HG03280 (cell line): ENCODE data around the gene FKBP2.

Source experiments
- ATAC-seq: cut with Tn5 transposase; IDR thresholded peaks from one replicate; pipeline ENCODE4 v1.9.1; 2021; ENCODE audit warnings: mild to moderate bottlenecking, moderate library complexity; ENCODE audit not compliant: unreplicated experiment

The FKBP2 gene

DNA sequence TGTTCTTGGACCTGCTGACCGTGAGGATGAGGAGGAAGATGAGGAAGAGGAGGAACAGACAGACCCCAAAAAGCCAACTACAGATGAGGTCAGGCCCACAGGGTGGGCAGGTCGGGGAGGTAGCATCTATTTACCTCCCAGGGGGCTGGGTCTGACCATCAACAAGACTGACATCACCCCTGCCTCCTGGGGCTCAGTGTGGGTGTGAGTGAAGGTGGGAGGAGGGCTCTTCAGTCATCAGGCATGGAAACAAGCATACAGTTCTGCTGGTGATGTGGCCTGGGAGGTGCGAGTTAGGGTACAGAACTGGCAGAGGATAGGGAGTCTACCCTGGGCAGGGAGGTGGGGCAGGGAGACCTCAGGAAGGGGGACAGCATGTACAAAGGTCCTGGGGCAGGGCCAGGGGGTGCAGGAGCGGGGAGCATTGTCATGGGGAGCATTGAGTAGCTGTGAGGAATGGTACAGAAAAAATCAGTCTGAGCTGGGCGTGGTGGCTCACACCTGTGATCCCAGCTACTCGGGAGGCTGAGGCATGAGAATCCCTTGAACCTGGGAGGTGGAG lies 19.3 kb downstream of the FKBP2 start:
- ATAC-seq: no peak

DNA sequence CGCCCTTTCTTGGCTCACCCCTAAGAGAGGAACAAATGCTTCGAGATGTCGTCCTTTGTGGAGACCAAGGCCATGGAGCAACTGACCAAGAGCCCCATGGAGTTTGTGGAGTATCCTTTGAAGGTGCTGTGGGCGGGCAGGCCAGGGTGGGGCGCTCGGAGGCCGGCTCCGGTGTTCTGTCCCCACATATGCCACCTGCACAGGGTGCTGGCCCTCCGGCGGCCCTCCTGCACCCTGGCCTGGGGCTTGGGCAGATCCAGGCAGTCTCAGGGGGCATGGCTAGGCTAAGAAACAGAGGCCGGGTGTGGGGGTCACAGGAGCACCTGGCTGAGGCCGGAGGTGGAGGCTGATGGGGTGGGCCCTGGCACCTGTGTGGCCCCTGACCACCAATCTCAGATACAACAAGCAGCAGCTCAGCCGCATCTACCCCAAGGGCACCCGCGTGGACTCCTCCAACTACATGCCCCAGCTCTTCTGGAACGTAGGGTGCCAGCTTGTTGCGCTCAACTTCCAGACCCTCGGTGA lies 20.7 kb downstream of the FKBP2 start:
- no peak for ATAC-seq

DNA sequence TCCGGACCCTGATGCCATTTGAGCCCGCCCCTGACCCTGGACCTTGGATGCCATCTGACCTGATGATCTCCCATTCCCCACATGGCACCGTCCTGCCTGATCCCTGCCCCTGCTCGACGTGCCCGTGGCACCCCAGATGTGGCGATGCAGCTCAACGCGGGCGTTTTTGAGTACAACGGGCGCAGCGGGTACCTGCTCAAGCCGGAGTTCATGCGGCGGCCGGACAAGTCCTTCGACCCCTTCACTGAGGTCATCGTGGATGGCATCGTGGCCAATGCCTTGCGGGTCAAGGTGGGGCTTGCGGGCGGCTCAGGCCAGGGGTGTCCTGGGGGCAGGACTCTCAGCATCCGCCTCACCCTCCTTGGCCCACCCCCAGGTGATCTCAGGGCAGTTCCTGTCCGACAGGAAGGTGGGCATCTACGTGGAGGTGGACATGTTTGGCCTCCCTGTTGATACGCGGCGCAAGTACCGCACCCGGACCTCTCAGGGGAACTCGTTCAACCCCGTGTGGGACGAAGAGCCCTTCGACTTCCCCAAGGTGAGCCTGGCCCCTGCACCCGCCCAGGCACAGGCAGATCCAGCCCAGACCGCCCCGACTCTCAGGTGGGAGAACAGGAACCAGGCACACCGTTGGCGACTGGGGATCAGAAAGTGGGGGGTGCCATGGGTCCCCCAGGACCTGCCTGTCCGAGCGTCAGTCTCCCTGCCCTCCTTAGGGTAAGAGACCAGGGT lies 21.5 kb downstream of the FKBP2 start:
- no peak for ATAC-seq

DNA sequence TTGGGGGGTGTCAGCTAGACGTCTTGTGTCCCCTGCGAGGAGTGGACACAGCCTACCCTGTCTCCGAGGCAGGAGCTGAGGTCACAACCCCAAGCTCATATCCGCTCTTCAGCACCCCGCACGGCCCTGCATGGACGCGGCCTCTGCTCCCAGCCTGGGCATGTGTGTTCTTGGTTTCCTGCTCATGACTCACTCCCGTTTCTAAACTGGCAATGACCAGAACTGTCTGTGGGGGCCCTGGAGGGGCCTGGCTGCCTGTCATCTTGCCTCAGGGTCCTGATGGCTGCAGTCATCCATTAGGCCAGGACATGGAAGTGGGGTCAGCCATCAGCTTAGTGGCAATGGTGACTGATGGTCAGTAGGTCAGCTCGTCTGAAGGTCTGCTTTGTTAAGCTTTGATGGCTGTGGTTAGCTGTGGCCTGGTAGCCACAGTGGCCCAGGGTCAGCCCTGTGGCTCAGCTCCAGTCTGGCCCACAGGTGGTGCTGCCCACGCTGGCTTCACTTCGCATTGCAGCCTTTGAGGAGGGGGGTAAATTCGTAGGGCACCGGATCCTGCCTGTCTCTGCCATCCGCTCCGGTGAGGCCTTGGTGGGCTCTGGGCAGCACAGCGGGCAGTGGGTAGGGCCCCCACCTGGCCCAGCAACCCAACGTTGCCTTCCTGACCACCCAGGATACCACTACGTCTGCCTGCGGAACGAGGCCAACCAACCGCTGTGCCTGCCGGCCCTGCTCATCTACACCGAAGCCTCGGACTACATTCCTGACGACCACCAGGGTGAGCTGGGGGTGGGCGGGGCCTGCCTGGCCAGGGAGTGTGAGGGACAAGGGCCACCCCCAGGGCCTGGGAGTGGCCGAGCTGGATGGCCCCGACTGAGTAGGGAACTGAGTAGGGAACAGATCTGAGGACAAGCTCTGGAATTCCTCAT lies 22.4 kb downstream of the FKBP2 start:
- no peak for ATAC-seq

DNA sequence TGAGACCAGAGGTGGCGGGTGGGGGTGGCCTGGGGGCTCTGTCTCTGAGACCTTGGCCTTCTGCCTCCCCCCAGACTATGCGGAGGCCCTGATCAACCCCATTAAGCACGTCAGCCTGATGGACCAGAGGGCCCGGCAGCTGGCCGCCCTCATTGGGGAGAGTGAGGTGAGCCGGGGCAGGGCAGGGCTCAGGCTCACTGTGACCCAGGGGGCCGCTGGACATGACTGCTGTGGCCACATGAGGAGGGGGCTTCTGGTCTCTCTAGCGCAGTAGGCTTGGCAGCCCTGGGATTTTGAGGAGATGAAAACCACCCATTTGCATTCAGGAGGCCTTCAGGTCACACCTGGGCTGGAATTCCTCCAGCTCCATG lies 23.0 kb downstream of the FKBP2 start:
- ATAC-seq: no peak

GRCh38 chr11:64264371-64264852 lies 23.5 kb downstream of the FKBP2 start:
- ATAC-seq: no peak

DNA sequence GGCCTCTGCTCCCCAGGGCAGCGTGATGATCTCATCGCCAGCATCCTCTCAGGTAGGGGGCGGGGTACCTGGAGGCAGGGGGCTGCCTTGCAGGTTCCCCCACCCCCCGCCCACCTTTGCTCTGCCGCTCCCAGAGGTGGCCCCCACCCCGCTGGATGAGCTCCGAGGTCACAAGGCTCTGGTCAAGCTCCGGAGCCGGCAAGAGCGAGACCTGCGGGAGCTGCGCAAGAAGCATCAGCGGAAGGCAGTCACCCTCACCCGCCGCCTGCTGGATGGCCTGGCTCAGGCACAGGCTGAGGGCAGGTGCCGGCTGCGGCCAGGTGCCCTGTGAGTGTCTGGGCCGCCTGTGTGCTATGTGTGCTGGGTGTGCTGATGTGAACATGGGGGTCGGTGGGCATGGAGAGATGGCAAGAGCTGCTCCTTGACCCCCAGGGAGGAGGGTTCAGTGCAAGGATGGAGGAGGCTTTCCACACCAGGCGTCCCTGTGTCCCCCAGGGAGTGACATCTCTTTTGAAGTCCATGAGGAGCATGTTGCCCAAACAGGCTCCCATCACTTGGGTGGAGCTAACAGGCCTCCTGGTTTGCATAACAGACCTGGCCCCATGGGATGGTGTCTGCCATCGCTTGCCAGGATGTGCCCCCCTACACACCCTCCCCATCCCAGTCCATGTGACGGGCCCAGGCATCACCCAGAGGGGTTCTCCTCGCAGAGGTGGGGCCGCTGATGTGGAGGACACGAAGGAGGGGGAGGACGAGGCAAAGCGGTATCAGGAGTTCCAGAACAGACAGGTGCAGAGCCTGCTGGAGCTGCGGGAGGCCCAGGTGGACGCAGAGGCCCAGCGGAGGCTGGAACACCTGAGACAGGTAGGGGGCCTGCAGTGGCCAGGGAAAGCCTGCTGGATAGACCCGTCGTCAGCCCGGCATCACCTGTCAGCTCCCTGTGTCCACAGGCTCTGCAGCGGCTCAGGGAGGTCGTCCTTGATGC lies 24.6 kb downstream of the FKBP2 start:
- ATAC-seq: no peak

GRCh38 chr11:64266339-64266738 lies 25.4 kb downstream of the FKBP2 start:
- ATAC-seq: no peak

- ATAC-seq: no peak
These were observed 26.5 kb downstream of the FKBP2 start for GRCh38 chr11:64267207-64267945.

DNA sequence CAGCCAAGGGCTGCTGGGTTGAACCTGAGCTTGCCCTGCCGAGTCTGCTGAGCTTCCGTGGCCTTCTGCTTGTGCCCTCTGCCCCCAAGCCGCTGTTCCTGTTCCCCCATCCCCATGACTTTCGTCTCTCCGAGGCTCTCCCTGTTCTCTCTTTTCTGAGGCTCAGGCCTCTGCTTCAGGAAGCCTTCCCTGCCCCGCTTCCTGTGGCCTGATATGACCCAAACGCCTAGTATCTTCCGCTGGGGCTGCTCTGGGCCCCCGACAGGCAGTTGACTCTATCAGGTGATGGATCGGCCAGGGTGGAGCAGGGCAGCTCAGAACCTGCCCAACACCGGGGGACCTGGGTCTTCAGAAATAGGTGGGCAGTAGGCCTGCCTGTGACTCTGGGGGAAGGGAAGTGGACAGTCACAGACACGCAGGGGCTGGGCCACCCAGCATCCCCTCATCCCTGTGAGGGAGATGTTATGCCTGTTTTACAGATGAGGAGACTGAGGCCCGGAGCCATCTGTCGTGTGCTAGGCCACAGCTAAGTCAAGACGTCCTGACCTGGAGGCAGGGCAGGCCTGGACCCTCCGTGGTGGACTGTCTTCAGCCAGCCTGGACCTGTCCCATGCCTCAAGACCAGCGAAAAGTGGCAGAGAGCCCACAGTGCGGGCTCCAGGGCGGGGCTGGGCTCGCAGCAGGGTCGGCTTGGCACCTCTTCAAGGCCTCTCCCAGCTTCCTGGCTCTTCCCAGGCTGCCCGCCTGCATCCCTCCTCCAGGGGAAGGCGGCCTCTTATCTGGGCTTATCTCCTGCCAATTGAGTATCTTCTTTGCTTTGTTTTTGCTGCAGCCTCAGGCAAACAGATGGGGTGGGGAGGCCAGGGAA lies 27.4 kb downstream of the FKBP2 start:
- no peak for ATAC-seq

GRCh38 chr11:64268893-64269539 lies 28.1 kb downstream of the FKBP2 start:
- peak; percentile 9 for ATAC-seq

DNA sequence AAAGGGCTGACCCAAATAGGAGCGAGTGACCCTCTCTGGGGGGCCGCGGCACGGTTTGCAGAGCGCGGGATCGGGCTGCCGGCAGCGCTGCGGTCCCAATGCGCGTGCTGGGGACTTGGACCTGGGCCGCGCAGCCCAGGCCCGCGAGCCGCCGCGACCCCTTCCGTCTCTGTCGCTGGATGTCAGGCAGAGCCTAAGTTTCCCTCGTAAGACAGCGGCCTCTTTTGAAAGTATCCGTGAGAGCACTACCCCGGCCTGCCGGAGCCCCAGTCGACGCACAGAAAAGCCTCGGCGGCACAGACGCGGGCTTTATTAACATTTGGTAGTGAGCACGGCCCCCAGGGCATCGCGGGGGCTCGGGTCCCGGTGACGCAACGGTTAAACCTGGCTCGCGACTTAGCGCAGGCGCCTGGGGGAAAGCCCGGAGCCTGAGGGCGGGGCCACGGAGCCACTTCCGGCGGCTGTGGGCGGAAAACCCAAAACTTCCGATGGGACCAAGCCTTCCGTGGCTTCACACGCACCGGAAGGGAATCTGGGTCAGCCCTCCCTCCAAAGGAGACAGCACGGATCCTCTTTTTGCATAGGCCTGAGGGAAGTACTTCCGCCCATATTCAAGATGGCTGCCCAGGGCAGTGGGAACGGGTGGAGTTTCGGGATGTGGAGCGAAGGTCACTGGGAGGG lies 28.8 kb downstream of the FKBP2 start:
- peak; percentile 64 for ATAC-seq

- ATAC-seq: no peak
These were observed 34.3 kb downstream of the FKBP2 start for GRCh38 chr11:64275031-64275800.

- no peak for ATAC-seq
These were observed 34.9 kb downstream of the FKBP2 start for GRCh38 chr11:64275841-64276240.

- no peak for ATAC-seq
These were observed 35.9 kb downstream of the FKBP2 start for GRCh38 chr11:64276653-64277431.

DNA sequence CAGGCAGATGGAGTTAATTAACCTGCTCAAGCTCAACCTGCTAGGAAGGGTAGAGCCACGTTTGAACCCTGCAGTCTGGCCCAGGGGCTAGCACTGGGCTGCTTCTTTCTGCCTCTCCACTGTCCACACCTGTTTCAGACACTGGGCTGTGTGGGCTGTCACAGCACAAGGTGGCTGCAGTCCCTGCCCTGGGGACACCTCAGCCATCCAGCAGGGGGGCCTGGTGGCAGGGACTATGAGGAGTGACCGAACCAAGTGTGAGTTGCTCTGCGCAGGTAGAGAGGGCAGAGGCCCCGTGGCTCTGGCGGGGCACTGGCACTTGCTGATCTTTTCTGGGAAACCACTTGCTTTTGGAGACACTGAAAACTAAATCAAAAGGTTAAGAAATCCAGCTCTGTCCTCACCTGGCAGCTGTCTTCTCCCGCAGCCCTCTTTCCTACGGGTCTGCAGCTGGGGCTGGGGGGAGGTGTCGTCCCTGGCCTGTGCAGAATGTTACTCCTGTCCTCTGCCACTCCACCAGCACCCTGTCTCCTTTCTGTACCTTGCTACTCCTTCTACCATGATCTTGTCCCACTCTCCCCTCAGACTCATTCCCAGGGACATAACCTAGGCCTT lies 37.8 kb downstream of the FKBP2 start:
- ATAC-seq: no peak
